SKM-1 (cell line): Measurements from ENCODE around the gene KLHL3.

ENCODE experiments used
- DNase-seq: peaks from one replicate; lab custom pipeline; 2025; ENCODE audit not compliant: unreplicated experiment; lab: John Stamatoyannopoulos, UW

KLHL3 gene

DNA sequence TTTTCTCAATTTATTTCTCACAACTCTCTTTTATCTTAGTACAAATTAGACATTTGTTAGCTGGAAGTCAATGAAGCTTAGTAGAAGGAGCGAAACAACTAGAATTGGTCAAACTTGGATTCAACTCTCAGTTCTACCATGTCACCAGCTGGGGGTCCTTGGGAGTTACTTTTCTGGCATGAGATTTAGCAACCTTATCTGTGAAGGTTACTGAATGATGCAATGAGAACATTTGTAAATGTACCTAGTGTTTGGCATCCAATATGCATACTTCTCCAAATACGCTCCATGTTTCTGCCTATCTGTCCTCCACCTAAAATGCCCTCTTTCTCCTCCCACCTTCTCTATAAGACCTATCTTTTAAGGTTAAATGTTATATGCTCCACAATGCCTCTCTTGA lies 12.0 kb upstream of the KLHL3 start:
- no peak for DNase-seq

DNA sequence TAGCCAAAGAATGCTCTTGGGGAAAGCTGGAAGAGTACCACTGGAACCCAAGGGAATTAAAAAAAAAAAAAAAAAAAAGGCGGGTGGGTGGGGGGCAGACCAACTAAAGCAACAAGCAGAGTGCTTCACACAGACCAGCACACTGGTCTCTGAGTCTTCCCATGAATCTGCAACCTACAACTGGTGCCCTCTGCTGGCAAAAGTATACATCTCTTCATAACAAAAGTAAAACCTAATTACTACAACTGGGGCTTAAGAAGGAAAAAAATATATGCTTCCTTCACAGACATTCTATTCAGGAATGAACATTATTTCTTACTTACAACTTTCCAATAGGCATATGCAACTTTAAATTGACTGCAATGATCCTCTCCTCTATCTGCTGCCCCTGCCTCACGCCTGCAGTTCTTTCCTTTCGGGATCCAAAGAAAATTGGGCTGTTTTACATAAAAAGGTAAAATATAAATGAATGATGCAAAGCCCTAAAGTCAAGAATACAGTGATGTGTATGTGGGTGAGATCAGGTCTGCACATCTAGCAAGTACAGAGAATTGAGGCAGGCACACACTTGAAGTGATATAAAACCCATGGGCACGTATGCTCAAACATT lies 7.2 kb upstream of the KLHL3 start:
- peak; percentile 59 for DNase-seq

DNA sequence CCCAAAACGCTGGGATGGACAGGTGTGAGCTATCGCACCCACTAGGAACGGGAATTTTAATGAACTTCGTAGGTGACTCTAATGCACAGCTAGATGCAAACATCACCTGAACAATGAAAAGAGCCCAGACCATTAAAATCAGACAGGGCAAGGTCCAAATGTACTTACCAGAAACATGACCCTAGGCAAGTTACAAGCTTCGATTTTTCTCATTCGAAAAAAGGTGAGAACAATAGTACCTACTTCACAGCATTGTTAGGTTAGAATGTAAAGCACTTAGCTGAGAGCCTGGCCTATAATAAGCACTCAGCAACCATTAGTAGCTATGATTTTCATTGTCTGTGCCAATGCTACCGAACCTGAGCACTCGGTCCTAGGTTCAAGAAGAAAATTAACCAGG lies 5.8 kb upstream of the KLHL3 start:
- no peak for DNase-seq

DNA sequence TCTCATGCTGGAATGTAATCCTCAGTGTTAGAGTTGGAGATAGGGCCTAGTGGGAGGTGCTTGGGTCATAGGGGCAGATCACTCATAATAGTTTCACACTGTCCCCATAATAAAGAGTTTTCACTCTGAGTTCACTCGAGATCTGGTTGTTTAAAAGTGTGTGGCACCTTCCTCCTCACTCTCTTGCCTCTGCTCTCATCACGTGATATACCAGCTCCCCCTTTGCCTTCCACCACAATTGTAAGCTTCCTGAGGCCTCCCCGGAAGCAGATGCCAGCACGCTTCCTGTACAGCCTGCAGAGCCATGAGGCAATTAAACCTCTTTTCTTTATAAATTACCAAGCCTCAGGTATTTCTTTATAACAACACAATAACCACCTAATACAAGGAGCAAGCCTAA lies 3.8 kb upstream of the KLHL3 start:
- no peak for DNase-seq

DNA sequence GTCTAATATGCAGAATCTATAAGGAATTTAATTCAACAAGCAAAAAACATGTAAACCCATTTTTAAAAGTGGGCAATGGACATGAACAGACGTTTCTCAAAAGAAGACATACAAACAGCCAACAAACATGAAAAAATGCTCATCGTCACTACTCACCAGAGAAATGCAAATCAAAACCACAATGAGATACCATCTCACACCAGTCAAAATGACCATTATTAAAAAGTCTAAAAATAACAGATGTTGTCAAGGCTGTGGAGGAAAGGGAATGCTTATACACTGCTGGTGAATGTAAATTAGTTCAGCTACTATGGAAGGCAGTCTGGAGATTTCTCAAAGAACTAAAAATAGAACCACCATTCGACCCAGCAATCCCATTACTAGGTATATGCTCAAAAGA lies 3.1 kb upstream of the KLHL3 start:
- DNase-seq: no peak

DNA sequence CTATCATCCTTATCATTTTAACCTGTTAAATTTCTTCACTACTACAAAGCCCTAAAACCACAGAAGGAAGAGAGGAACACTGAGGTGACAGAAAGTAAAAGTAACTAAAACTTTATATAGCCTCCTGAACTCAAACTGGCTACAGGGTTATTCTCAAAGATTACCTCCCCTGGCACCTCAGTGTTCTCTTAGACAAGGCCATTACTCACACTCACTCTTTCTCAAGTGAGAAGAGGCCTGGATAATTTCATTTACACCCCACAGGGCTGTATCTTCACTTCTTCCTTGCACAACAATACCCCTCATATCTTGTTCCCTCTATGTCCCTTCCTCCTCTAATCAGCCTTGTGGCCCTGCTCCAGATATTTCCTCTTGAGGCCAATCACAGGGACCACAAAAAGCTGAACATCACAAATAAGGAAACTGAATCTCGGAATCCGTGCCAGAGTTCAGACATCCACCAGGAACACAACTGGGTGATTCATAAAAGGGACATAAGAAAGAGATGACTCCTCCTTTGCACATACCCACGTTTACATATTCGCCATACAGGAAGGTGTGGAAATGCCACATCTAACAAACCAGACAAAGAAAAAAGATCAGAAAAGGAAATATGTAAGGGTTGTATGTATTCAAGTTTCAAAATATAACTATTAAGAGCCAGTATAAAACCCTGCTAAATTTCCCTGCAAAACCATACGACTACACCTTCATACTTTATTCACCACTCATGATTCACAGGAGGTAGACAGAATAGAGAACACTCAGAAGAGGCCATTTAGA lies 1.7 kb upstream of the KLHL3 start:
- peak; percentile 37 for DNase-seq

DNA sequence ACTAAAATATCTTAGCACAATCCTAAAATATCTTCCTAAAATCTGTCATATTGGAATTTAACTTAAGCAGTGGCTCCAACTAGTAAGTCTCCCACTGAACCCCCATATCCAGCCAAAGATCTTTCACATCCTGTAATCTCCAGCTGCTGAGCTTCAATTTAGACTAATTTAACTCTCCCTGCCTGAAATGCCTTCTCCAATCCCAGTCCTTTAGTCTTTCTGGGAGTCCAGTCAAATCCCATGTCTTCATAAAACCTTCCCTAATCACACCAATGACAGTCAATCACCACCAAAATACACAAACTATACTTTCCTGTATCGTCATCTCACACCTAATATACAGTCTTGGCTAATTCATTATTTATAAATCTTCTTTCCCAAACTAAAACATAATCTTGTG lies 607 bp upstream of the KLHL3 start:
- DNase-seq: no peak

DNA sequence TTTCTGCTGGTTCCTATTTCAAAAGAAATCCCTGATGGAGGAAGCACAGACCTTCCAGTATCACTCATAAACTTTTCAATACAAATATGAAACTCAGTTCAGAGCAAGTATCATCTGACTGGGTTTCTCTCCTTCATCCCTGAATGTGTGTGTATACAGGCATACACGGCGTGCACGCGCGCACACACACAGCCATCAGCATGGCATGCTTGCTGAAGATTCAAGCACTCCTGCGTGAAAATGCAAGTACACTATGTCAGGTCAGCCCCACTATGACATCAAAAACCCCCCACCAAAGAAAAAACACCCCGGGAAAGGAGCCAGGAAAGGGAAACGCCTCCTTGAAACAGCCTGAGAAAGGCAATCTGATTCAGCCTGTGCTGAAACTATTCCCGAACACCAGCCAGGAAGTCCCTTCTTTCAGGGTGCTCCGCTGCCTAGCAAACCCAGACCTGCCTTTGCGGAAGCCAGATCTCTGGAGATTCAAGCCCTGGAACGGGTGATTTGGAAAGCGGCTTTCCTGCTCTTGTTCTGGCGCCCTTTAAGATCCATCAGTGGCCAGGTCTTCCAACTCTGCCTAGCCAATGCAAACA lies 831 bp downstream of the KLHL3 start:
- DNase-seq: no peak

DNA sequence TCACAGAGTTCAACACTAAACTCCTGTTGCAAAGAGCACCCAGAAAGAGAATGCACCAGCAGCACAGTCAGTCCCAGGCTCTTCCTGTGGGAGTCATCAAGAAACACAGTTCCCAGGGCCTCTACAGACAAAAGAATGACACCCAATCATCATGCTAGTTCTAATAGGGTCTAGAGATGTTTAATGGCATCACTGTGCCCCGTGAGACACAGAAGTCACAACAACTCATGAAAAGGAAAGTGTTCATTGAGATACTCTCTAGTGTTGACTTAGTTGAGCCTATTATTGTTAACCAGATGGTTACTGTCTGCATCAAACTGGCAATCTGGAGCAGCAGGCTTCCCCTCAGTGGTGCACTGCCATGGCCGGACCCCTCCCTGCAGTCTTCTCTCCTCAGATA lies 1.6 kb downstream of the KLHL3 start:
- DNase-seq: no peak

DNA sequence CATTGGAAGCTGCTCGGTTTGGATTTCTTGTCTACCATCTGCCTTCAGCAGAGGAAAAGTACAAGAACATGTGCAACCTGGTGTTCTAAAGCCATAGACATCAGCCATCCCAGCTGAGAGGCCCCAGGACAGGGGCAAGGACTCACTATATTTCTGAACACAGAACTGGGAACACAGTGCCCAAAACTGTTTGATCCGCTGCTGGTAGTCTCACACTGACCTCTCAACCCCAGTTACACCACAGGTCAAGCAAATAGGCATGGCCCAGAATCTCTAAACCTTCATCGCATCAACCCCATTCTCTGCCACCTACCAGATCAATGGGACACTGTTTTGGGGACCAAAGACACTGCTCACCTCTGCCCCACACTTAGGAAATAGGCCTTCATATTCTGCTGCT lies 2.0 kb downstream of the KLHL3 start:
- no peak for DNase-seq

DNA sequence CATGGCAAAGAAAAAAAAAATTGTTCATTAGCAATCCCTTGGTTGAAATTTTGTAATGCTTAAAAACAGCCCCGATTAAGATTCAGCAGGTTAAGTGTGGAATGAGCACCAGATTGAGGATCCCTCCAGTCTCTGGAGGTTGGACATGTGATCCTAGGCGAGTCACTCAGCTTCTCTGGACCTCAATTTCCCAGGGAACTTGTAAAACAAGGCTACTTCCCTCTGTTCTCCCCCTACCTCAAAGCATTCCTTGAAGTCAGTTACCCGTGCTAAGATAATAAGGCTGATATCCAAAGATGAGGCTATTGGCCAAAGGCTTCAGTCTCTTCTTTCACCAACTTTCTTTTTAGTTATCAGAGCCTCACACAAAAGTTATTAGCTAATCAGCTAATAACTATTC lies 2.9 kb downstream of the KLHL3 start:
- DNase-seq: no peak

DNA sequence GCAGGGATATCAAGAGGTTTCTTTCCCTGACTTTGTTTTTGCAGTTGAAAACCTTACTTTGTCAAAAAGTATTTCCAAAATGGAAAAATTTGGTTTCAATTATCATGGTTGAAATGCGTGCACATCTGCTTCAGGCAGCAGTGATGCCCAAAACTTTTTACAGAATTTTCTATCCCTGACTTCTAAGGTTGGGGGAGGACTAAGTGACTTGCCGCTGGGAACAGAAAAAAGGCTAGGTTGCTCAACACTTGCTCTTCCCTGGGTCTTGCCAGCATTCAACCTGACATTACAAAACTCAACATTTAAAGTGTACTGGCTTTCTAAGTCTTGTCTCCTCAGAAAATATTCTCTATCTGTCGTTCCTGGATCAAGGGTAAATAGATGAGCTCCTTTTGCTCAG lies 4.7 kb downstream of the KLHL3 start:
- DNase-seq: no peak

DNA sequence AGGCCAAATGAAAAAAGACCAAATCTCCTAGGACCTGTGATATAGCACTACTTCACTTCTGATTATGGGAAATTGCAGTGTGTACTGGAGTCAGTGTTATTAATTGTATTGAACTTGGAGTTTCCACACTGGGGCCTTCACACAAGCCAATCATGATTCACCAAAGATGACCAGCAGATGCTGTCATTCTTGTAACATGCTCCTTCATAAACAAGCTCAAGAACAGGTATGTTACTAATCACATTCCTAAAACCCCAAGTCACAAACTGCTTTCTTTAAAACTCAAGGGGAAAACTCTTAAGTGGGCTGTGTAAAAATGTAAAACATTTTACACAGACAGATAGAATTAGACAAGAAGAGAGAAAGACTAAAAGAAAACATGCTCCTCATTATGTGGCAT lies 5.6 kb downstream of the KLHL3 start:
- no peak for DNase-seq

DNA sequence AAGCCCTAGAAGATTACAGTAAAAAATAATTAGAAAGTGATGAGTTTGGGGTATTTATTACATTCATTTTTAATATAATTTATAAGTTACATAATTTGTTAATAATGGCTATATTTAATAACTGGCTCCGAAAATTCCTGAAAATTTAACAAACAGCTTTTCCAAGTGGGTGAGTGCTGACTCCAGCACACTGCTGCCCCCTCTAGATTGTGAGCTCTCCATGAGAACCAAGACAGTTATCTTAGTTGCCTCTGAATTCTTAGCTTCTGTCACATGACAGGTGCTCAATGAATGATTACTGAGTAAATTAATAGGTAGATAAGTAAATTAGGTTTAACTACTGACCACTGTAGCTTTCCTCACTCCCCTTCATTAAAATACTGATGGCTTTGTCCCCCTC lies 7.8 kb downstream of the KLHL3 start:
- no peak for DNase-seq

DNA sequence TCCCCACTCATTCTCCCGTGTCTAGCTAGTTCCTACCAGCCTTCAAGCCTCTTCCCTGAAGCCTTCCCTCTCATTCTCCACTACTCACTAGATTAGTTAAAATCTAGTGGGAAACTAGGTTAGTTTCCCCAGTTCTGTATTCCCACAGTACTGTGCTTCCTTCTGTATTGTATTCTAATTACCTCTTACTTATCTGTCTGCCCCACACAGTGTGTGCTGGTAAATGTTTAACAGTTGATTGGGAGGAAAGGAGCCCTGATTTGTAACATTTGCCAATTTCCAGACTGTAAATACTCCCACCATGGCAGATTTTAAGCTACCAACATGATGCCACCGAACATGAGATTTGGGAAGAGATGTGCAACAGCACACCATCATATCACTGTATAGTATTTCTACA lies 8.3 kb downstream of the KLHL3 start:
- DNase-seq: no peak

DNA sequence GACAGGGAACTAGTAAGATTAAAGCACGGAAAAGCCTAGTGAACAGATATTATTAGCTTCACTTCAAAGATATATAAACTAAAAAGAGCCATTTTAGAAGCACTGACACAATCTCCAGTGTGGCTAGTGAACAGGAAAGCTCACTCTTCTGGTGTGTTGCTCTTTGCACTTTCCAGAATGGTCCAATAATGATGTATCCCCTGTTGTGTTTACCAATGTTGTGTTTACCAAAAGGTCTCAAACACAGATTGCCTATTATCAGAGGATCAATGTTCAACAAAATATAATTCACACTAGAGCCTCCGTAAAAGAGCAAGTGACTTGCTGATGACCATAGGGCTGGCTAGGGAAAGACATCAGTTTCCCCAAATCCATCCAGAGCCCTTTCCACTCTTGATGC lies 11.6 kb downstream of the KLHL3 start:
- no peak for DNase-seq

DNA sequence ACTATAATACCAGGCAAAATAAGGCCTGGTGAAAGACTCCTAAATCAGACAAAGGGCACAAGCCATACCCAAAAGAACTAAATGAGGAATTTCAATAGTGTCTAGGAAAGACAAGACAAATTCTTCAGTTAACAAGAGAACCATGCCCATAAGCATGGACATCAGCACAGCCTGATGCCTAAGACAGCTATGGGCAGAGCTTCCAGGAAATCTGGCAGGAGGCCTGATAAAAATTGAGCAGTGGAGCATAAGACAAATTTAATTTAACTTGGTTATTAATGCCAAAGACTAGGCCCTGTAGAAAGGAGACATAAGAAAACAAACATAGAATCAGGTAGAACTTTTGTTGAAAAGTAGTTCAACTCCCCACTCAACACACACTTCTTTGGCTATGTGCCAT lies 17.3 kb downstream of the KLHL3 start:
- no peak for DNase-seq

DNA sequence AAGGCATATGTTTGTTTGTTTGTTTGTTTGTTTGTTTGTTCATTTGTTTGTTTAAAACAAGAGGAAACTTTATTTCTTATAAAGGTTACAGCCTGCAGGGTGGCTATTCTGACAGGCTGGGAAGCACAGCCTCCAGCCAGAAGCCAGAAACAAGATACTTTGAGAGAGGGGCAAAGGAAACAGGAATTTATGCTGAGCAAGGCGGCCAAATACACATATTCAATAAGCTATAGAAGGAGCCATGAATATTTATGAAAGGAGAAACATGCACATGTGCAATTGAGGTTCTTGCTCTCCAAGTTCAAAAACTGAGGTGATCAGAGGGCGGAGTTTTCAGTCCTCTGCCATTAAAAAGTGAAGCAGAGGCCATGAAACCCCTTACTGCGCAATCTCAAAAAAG lies 19.6 kb downstream of the KLHL3 start:
- DNase-seq: no peak

DNA sequence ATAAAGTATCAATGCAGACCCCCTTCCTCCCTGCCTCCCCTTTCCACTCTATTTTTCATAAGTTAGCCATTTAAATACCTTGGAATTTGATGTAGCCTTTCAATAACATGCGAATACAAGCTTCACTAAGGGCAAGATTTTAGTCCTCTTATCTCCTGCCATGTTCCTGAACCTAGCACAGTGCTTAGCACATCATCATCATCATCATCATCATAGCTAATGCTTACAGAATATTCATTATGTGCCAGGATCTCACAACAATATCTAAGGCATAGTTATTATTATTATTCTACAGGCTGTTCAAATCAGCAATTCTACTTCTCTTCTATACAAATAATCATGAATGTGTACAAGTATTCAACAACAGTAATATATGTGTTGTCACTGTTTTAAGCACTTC lies 20.4 kb downstream of the KLHL3 start:
- no peak for DNase-seq

DNA sequence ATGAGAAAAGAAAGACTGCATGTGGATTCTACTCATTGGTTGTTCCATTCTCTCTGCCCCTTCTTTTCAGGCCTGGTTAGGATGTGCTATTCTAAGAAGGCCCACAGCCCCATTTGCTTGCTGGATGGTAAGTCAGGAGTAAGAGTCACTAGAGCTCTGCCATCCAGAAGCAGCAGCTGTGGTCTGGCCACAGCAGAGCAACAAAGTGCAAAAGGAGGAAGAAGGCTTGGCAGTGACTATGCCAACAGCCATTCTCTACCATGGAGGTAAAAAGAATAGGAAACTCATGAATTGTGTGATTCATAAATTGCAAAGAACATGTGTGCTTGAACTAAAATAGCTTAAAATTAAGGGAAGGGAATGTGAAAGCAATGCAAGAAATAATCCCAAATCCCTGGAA lies 20.9 kb downstream of the KLHL3 start:
- no peak for DNase-seq

DNA sequence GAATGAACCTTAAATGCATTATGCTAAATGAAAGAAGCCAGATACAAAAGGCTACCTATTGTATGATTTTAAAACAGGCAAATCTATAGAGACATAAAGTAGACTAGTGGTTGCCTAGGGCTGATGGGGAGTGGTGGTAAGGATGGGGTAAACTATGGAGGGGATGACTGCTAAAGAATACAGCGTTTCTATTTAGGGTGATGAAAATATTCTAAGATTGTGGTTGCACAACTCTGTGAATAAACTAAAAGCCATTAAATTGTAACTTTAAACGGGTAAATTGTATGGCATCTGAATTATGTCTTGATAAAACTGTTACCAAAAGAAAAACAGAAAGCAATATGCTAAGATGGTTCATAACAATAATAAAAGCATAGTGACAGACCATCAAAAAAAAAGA lies 21.4 kb downstream of the KLHL3 start:
- no peak for DNase-seq

DNA sequence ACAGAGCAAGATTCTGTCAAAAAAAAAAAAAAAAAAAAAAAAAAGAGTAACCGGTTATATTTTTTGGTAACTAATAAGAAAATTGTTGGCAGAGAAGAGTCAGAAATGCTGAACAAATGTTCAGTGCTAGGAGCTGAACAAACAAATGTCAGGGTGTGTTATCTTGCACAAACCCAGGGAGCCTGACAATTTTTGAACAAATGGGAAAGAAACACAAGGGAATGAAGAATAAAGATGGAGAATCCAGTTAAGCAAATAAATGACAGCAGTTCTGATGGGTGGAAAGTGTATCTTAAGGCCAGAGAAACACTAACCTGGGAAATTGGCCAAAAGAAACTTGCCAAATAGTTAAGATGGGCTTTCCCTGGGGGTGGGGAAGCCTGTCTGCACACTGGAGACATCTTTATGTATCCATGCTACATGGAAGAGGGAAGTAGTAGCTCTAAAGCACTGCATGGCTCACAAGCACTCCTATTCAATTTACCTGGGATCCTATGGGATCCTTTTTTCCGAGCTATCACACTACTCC lies 23.7 kb downstream of the KLHL3 start:
- no peak for DNase-seq
